CD4-positive, alpha-beta T cell treated with Interferon gamma for 1 hour (primary cell): Measurements from ENCODE around the gene NUMBL.
A peak's percentile ranks its signal among the peaks of the same experiment; 100 is the strongest.

Experiments
- DNase-seq: peaks from one replicate; pipeline ENCODE4 v3.0.0-alpha.2; 2020

NUMBL gene

DNA sequence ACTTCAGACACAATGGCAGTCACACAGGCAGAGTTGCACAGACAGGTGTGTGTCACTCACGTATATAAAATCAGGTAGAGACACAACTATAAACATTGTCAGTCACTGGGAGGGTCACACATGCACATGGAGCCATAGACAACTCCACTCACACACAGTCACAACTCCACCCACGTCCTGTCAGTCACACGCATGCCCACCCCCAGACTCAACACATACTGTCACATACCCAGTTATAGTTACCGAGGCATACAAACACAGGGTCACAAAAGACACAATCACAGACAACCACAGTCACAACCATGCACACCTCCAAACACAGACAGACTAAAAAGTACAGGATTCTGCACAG lies 1.5 kb downstream of the NUMBL start:
- DNase-seq = no peak

DNA sequence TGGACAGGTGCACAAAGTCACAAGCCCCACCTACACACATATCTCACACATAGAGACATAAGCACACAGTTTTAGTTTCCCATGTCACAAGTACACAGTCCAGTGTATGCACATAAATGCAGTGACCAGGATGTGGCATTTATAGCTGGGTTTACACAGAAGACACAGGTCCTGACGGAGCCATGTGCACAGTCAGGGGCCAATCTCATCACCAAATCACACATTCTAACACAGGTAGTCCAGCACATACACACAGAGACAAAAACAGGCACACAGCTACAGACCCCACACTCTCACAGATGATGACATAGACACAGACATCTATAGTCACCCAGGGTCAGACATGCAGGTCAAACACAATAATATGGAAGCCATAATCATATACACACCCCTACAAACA lies 2.1 kb downstream of the NUMBL start:
- DNase-seq = no peak

DNA sequence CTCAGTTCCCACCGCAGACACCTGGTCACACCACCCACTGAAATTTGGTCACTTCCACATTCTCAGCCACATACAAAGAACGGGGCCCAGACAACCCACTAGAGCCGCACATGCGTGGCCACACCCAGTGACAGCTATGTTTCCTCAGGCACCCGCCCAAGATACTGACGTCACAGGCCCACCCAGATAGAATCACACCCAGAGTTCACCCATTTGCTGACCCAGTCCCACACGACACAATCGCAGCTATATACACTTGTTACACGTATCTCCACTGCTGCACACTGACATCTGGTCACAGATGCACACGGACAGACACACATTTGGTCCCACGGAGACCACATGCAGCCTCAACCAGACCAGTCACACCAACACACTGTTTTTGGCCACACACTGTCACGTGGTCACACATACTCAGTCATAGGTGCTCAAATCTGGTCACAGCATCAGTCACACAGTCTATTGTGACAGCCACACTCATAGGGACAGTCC lies 2.9 kb downstream of the NUMBL start:
- DNase-seq = peak; percentile 83

DNA sequence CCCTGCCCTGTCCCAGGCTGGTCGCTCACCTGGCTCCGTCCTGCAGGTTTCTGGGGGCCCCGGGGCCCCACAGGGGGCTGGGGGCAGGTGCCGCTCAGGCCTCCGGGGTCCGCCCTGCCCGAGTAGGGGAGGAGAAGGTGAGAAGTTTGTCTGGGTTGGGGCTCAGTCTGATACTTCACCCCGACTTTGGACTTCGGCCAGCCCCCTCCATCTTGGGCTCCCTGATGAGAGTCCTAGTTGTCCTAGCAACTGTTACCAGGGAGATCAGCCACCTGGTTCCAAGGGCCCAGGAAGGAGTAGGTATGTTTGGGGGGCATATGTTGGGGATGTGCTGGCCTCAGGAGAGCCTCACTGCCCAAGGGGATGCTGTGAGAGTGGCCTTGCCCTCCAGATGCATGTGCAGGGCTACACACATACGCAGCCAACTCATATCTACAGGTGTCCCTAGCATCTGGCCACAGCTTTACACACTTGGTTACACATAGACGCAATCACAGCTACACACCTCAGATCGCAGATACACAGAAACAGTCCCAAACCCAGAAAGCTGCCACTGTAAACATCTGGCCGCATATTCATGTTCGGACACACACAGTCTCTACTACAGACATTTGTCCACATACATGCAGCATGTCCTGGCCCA lies 3.4 kb downstream of the NUMBL start:
- no peak for DNase-seq

DNA sequence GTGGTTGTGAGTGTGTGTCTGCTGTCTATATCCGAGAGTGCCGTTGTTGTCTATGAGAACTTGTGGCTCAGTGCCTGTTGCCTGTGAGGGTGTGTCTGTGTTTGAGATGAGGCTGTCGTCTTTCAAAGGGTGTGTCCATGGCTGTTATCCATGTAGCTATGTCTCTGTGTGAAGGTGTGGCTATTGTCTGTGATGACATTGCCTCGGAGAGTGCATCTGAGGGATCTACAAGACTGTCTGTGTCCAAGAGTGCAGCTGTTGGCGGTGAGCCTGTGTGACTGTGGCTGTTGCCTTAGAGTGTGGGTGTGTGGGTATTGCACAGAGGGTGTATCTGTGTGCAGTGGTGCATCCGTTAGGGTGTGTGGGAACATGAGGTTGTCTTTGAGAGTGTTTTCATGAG lies 4.9 kb downstream of the NUMBL start:
- no peak for DNase-seq

DNA sequence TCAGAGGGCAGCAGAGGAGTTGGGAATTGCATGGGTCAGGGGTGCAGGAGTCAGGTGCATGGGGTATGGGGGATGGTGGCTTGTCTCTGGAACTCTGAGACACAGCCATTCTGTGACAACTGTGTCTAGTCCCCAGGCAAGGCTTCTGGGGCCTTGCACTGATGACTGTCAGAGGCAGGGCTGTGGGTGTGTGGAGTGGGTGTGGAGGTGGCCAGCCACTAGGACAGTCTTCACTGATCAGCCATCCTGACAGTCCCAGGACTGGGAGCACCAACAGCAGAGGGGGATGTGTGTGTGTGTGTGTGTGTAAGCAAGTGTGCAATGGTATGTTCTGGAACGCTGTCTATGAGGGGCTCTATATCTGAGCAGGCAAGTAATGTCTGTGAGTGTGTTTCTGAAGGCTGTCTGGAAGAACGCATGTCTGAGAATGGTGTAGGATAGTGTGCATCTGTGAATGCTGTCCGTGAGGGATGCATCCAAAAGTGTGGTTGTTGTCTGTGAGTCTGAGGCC lies 5.4 kb downstream of the NUMBL start:
- DNase-seq = no peak

DNA sequence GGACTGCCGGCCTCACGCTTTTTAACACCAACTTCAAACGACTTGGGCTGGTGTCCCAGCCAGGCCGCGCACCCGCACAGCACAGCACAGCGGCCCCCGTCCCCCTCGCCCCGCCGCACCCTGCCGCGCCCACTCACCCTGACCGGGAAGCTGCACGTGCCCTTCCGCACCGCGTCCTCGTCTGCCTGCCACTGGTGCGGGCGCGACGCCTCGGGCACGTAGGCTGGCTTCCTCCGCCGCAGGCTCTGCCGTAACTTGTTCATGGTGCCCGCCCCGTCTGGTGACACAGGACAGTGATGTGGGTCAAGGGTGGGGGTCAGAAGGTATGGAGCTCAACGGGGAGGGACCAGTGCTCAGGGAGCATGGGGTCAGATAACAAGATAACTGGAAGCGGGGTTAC lies 6.2 kb downstream of the NUMBL start:
- DNase-seq = no peak

DNA sequence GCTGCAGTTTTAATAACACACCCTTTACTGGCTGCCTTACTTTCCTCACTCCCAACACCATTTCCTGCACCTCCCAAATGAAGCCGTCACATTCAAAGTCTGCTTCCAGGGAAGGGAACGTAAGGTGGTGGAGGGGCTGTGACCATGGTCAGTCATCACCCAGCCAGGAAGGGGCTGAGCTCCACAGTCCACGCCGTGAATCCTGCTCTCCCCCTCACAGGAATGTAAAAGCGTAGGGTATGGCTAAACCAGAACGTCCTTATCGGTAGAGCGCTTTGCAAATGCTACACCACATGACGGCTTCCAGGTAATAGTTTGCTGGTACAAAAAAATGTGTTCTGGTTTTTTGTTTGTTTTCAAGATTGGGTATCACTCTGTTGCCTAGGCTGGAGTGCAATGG lies 7.0 kb downstream of the NUMBL start:
- DNase-seq = no peak

DNA sequence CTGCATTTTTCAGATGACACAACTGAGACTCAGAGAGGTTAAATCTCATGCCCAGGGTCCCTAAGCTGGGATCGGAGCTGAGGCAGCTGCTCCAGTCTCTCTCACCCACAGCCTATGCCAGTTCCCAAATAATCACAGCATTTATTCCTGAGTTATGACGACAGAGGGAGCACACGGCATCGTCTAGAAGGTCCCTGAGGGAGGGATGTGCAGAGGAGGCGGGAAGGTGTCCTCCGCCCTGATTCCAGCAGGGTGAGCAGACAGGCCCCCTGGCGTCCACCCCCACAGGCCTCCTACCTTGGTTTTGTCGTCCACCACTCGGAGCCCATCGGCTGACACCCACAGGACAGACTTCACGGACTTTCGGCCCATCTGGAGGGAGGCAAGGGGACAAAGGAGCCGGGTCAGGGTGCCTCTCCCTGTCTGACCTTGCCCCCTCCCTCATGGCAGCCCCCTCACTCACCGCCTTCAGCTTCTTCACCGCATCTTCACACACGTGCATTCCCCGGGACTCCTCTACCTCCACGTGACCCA lies 8.0 kb downstream of the NUMBL start:
- DNase-seq = no peak

DNA sequence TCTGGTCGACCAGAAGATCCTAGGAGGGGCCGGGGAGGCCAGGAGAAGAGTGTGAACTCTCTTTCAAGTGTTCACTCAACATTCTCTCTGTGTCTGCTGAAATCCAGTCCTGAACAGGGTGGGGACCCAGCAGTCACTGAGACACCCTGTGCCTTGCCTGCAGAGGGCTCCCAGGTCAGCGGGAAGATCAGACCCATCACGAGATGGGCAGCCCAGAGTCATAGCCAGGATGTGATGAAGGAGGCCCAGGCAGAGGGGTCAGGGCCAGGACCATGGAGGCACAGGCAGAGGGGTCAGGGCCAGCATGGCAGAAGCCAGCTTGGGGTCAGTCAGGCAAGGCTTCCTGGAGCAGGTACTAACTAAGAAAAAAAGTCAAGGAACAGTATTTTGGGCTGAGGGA lies 9.4 kb downstream of the NUMBL start:
- no peak for DNase-seq

DNA sequence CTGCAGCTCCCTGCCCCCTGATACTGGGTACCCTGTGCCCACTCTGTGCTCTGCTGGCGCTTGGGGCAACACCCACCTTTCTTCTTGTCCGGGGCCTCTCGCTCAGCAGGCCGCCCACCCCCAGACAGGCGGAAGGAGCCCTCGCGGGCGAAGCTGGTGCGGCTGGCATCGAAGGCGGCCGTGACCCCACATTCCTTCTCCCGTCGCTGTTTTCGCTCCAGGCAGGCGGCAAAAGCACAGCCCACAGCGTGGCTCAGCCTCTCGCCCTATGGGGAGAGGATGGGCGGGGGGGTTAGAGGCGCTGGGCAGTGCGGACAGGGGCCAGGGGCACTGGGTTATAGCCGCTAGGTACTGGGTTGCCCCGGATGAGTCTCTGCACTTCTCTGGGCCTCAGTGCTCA lies 13.3 kb downstream of the NUMBL start:
- DNase-seq = no peak

DNA sequence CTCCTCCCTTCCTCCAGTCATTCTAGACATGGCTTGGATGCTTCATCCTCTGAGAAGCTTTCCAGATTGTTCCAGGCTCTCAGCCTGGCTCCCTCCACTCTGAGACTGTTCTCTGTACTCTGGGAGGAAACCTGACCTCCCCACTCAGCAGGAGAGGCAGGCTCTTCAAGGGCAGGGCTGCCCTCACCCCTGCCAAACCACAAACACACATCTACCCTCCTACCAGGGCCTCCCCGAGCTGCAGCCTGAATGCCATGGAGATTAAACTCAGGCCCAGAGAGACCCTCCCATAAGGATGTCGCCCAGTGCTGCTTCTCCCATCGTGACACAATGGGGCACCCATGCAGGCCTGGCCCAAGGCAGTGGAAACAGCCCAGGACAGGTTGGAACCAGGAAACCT lies 16.2 kb downstream of the NUMBL start:
- DNase-seq = no peak

DNA sequence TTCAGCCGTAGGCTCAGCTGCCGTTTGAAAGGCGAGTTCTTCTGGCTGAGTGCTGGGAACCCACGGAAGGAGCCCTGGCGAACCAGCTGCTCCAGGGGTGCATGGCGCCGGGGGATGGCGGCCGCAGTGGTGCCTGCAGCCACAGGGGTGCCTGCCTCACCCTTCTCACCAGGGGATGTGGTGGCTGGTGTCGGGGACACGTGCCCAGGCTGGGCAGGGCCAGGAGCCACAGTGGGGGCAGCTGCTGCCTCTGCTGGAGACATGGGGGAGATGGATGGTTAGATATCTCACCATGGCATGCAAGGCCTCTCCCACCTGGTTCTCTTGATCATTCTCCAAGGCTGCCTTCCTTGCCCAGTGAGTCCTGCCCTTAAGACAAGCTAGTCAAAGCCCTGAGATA lies 17.1 kb downstream of the NUMBL start:
- DNase-seq = no peak

DNA sequence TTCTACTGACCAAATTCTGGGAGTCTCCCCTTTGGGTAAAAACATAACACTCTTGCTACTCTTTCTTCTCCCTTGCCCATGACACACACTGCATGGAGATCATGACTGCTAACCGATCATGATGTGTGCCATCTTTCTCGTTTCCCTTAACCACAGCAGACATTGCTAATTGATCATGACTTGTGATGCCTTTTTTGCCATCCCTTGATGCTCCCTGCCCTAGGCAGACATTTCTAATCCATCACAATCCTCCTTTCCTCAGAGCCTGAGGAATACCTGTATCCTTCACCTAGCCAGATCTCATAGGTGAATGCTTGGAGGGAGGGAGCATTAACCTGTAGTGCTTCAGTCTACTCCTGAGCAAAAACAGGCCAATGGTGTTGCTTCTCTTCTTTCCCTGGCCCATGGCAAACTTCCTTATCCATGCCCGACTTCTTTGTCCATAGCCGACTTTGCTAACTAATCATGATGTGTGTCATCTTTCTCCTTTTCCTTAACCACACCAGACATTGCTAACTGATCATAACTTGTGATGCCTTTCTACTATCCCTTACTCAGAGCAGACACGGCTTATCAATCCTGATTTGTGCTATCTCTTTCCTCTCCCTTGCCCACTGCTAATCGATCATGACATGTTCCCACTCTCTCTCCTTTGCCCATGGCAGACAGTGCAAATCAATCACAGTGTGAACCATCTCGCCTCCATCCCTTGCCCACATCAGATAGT lies 17.7 kb downstream of the NUMBL start:
- no peak for DNase-seq

DNA sequence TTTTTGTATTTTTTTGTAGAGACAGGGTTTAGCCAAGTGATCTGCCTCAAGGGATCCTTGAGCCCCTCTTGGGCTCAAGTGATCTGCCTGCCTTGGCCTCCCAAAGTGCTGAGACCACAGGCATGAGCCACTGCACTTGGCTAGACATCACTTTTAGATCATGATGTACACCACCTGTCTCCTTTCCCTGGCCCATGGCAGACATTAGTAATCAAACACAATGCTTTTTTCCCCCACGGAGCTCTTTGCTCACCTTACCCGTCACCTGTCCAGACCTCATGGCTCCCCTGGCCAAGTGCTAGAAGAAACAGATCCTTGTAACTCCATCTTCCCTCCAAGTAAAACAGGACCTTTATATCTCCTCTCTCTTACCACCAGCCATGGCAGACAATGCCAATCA lies 18.4 kb downstream of the NUMBL start:
- no peak for DNase-seq

DNA sequence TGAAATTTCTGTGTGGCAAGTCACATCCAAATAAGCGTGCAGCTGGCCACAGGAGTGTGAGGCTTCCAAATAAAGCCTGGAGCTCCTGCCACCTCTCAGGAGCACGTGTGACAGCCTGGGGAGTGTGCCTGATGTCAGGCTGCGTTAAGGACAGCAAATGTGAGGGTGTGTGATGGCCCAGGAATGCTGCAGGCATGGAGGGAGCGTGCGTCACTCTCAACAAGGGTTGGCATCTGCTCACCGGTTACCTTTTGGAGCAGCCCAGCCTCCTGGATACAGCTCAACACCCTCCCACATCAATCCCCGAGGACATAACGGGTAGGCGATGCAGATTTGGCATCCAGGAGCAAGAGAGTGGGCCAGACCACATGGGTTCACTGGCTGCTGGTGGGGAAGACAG lies 19.0 kb downstream of the NUMBL start:
- DNase-seq = no peak

DNA sequence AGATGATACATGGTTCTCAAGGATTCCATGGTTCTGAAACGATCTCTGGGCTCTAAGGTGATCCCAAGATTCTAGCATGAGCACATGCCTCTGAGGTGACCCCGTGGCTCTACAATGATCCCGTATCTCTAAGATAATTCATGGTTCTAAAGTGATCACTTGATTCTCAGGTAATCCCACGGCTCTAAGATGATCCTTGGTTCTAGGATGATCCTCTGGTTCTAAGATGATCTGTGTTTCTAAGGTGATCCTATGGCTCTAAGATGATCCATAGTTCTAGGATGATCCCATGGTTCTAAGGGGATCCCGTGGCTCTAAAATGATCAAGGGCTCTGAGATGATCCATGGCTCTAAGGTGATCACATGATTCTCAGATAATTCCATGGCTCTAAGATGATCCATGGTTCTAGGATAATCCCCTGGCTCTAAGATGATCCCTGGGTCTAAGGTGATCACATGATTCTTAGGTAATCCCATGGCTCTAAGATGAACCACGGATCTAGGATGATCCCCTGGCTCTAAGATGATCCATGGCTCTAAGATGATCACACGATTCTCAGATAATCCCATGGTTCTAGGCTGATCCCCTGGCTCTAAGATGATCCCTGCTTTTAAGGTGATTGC lies 21.3 kb downstream of the NUMBL start:
- no peak for DNase-seq

DNA sequence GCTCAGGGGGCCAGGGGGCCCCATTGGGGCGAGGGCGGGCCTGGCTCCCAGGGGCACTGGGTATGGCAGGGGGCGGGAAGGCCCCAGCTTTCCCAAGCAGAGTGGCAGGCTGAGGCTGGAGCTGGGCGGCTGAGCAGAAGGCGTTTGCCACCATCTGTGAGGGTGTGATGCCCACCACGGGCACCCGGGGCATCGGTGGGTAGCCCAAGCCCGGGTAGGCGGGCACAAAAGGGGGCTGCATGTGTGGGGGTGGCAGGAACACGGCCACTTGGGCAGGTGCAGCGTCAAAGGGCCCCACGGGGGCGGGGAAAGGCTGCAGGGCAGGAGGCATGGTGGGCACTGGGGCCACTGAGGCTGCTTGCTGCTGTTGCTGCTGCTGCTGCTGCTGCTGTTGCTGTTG lies 22.8 kb downstream of the NUMBL start:
- no peak for DNase-seq

DNA sequence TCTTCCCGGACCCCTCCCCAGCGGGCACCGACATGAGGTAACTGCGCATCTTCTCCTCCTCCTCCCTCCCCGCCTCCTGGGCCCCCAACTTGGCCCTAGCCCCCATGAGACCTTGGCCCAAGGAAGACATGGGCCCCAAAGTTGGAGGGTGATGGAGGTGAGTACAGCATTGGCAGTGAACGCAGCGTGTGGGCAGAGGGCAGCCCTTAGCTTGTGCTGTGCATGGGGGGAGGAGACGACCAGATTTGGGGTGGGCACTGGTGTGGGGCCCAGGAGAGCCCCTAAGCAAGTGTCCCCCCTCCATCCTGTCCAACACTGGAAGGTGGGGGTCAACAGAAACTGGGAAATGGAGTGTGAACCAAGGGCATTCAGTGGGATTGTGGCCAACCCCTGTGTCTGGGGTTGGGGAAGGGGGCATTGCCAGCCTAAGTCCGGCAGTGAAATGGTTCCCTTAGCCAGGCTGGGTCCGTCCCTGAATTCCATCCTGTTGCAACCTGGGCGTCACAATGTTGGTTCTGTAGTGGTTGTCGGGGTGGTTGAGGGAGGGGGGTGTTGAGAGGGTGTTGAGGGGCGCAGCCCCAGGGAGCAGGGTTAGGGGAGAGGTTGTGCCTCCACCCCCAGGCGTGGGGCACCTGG lies 23.5 kb downstream of the NUMBL start:
- no peak for DNase-seq

DNA sequence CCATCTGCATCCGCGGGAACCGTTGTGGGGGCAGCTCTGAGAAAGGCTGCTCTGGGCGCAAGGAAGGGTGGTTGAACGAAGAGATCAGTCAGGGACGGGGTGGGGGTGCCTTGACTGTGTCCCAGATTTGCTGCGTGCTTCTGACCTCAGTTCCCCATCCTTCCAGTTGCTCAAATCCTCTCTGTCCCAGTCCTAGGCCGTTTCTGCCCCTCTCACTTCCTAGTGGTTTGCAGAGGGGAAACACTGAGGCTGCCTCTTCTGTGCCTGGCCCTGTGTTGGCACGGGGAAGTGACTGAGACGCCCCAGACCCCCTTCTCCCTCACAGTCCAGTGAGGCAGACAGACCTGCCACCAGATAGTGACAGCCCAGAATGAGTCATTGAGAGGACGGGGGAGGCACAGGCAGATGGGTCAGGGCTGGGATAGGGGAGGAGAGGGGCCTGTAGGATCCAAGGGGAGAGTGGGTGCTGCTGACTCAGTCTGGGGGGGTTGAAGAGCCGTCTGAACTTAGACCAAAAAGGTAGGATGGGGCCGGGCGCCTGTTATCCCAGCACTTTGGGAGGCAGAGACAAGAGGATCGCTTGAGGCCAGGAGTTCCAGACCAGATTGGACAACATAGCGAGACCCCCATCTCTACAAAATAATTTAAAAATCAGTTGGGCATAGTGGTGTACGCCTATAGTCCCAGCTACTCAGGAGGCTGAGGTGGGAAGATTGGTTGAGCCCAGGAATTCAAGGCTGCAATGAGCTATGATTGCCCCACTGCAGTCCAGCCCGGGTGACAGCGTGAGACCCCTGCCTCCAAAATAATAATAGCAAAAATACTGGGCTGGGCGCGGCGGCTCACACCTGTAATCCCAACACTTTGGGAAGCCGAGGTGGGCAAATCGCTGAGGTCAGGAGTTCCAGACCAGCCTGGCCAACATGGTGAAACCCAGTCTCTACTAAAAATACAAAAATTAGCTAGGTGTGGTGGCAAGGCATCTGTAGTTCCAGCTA lies 26.5 kb downstream of the NUMBL start:
- no peak for DNase-seq

DNA sequence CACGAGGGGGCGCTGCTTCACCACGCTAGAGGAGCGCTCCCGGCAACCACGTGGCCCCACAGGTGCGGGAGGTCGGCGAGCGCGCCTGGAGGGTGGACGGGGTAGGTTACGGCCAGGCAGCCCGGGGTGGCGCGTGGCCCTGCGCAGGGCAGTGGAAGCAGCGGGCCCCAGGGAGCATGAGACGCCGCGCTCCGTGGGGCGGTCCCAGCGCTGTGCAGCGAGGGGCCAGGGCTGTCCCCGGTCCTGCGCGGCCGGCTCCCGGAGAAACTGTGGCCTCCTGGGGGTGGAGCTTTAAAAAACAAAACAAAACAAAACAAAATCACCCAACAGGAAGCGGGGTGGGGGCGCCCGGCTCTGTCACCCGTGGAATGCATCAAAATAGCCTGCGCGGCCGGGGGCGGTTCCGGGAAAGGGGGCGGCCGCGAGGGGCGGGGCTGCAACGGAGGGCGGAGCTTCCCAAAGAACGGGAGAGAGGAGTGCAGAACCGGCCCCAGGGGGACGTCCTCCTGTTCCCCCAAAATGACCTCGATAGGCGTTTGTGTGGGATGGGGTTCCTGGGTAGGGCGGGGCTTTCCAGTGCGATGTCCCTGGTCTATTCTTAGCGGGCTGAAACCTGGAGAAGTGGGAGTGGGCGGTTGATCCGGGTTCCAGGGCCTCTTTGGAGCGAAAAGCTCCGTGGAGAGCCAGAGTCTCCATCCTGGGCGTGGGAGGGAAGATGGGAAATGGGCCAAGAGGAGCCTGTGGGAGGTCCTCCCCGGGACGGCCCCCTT lies 27.3 kb downstream of the NUMBL start:
- DNase-seq = peak; percentile 87
